HL-60 (cell line): ENCODE measurements around the gene ARRB1.

Source experiments
- DNase-seq, 2 experiments: peaks; one replicate each; pipeline ENCODE4 v3.0.0-alpha.2; 2010 to 2020; ENCODE audit warnings: low read depth in 1 of 2, low spot score in 1 of 2
- H3K27ac ChIP-seq: fragments of 250-450 bp; sonication (Bioruptor Pico); replicated peaks from 2 replicates; pipeline ENCODE4 v1.5.1; 2020; ENCODE audit warnings: mild to moderate bottlenecking, moderate library complexity
- H3K27me3 ChIP-seq: fragments of 250-450 bp; sonication (Bioruptor Pico); 2 replicates; pipeline ENCODE4 v1.5.1; 2021; ENCODE audit warnings: mild to moderate bottlenecking, moderate library complexity; ENCODE audit not compliant: insufficient read depth, poor library complexity, severe bottlenecking
- H3K4me3 ChIP-seq: replicated peaks from 2 replicates; pipeline ENCODE4 v1.5.1; 2011; ENCODE audit warnings: mild to moderate bottlenecking, control low read depth, low read length; ENCODE audit not compliant: insufficient read depth
- CTCF ChIP-seq: IDR thresholded peaks from one replicate; pipeline ENCODE4 v1.5.1; 2011; ENCODE audit warnings: low read length, control low read depth, inconsistent platforms; ENCODE audit not compliant: insufficient read depth
- GABPA ChIP-seq: IDR thresholded peaks from 2 replicates; pipeline ENCODE4 v1.6.1; 2012; ENCODE audit warnings: low read depth
- POLR2AphosphoS5 ChIP-seq: IDR thresholded peaks from 2 replicates; pipeline ENCODE4 v1.6.1; 2012; ENCODE audit warnings: low read depth
- REST ChIP-seq: IDR thresholded peaks from 2 replicates; pipeline ENCODE4 v1.6.1; 2012; ENCODE audit warnings: low read depth; ENCODE audit not compliant: insufficient replicate concordance
- SPI1 ChIP-seq: IDR thresholded peaks from 2 replicates; pipeline ENCODE4 v1.6.1; 2012; ENCODE audit warnings: low read depth, mild to moderate bottlenecking, borderline replicate concordance
- long read RNA-seq: library from polyadenylated mRNA; unstranded; transcript quantifications from one replicate; pipeline ENCODE4 v2.0.0, GENCODE V29; 2020

The ARRB1 gene
- long read RNA-seq, transcript ARRB1-201 (15 exons, 1,895 nt), result major isoform, 43 of 63 reads
- long read RNA-seq, transcript ARRB1-202 (16 exons, 3,336 nt), result minor isoform, 5 of 63 reads
- long read RNA-seq, partial matches to known transcripts, result 5 of 63 reads
- long read RNA-seq, other reads (novel, unspliced or antisense), result 10 of 63 reads

- peak within 1 kb of the TSS; percentile 63 for H3K4me3 ChIP-seq
- no peak for DNase-seq
- TF ChIP-seq SPI1 (no peak), CTCF (no peak), POLR2AphosphoS5 (no peak), REST (no peak), GABPA (no peak)
- H3K27me3 ChIP-seq, result no peaks in the 10 kb centered on the region
- peak within 1 kb of the TSS; percentile 83 for H3K27ac ChIP-seq
These were observed at the start of gene ARRB1 for GRCh38 chr11:75351541-75351790. Gene ARRB1 (minus strand): TSS chr11:75351661. CDS start chr11:75351607, 54 bp downstream.

GRCh38 chr11:75400146-75400865 is 48.8 kb upstream of the ARRB1 start:
- no peak; the same call in 1 of the 2 replicates for TF ChIP-seq POLR2AphosphoS5
- no peak for TF ChIP-seq CTCF
- TF ChIP-seq SPI1, result no peak
- no peak for TF ChIP-seq REST
- TF ChIP-seq GABPA, result no peak
- peak; percentile 7 to 28 for DNase-seq
- Histone ChIP-seq H3K4me3 (peak overlapping the region; percentile 81), H3K27me3 (no peaks in the 10 kb centered on the region), H3K27ac (peak overlapping the region; percentile 98)

- Histone ChIP-seq H3K27me3 (no peaks in the 10 kb centered on the region), H3K27ac (peak within 1 kb of the TSS; percentile 98), H3K4me3 (peak within 1 kb of the TSS; percentile 81)
- DNase-seq, result peak; percentile 90 to 93
- peak; percentile 91 for TF ChIP-seq GABPA
- TF ChIP-seq POLR2AphosphoS5, result peak; percentile 99
- peak; percentile 87 for TF ChIP-seq REST
- TF ChIP-seq SPI1, result peak; percentile 96
- no peak for TF ChIP-seq CTCF
These were observed 48.1 kb upstream of the ARRB1 start, which contains the start of gene RPS3 for GRCh38 chr11:75399344-75400145. Gene RPS3 (plus strand): TSS chr11:75399518. CDS start chr11:75399548, 30 bp downstream.
